Spleen (tissue), 11 donors: ENCODE measurements around the gene MATCAP1. TPM values are rescaled to one million over a fixed set of nuclear protein-coding genes. Genes with fewer than 3 reads are reported as not detected.

ENCODE experiments used
- DNase-seq: peaks from one replicate; pipeline ENCODE4 v3.0.0-alpha.2; 2020
- H3K27ac ChIP-seq, 8 donors: fragments of 200-600 bp; sonication (generic) in 7 of 8; 1 replicate in 4 of 8; 2 replicates in 4 of 8; pipeline versions ENCODE4 v1.5.0 to v1.8.0; 2016 to 2021; ENCODE audit warnings: inconsistent platforms in 4 of 8, mild to moderate bottlenecking in 4 of 8, moderate library complexity in 1 of 8
- H3K27me3 ChIP-seq, 7 donors: fragments of 200-600 bp; sonication (generic) in 6 of 7; replicated peaks in 1 of 7; 1 replicate in 4 of 7; 2 replicates in 3 of 7; pipeline versions ENCODE4 v1.5.0 to v1.8.0; 2016 to 2021; ENCODE audit warnings: inconsistent platforms in 3 of 7, mild to moderate bottlenecking in 1 of 7
- H3K36me3 ChIP-seq, 6 donors: fragments of 200-600 bp; sonication (generic) in 5 of 6; 1 replicate in 4 of 6; 2 replicates in 2 of 6; pipeline versions ENCODE4 v1.5.0 to v1.8.0; 2016 to 2021; ENCODE audit warnings: inconsistent platforms in 2 of 6
- H3K4me1 ChIP-seq, 6 donors: fragments of 200-600 bp; sonication (generic) in 5 of 6; 1 replicate in 3 of 6; 2 replicates in 3 of 6; pipeline versions ENCODE4 v1.5.0 to v1.8.0; 2016 to 2021; ENCODE audit warnings: inconsistent platforms in 3 of 6
- H3K4me3 ChIP-seq, 8 donors: fragments of 200-600 bp; sonication (generic) in 7 of 8; 1 replicate in 4 of 8; 2 replicates in 4 of 8; pipeline versions ENCODE4 v1.5.0 to v1.8.0; 2016 to 2021; ENCODE audit warnings: inconsistent platforms in 4 of 8, mild to moderate bottlenecking in 4 of 8, moderate library complexity in 2 of 8
- H3K9me3 ChIP-seq, 8 donors: fragments of 200-600 bp; sonication (generic) in 7 of 8; 1 replicate in 4 of 8; 2 replicates in 4 of 8; pipeline versions ENCODE4 v1.5.0 to v1.8.0; 2016 to 2021; ENCODE audit warnings: inconsistent platforms in 4 of 8
- POLR2A ChIP-seq, 3 donors: fragments of 450-650 bp; IDR thresholded peaks; one replicate each; pipeline ENCODE4 v1.5.1; 2017; ENCODE audit warnings: antibody characterized with exemption in 3 of 3, mild to moderate bottlenecking in 1 of 3
- POLR2AphosphoS5 ChIP-seq, 3 donors: sonication (generic); formaldehyde crosslinking; IDR thresholded peaks; one replicate each; pipeline ENCODE4 v1.5.1; 2017; ENCODE audit warnings: antibody characterized with exemption in 3 of 3
- WGBS, 5 donors: extraction: QIAGEN DNeasy Blood & Tissue Kit in 3 of 5; methylation state at CpG; one replicate each; pipeline versions ENCODE4 v1.1.5 to v1.1.7; 2013 to 2018; 5-methylcytosine and 5-hydroxymethylcytosine counted together
- intact Hi-C: fragments of 100-400 bp; cut with DNase I; formaldehyde crosslinking; loops from one replicate; pipeline ENCODE4 v1.15.0; 2023; ENCODE audit warnings: low total_unique reads
- polyA plus RNA-seq, 3 donors: library from polyadenylated mRNA; stranded (reverse); fragments of 200-250 nt; gene quantifications; one replicate each; pipeline ENCODE4 v1.2.1, GENCODE V29; 2013
- total RNA-seq, 7 donors: library from RNA; depleted of rRNA in 3 of 7; stranded (reverse); fragments of >200 nt in 3 of 7; fragmentation: NEBNext Ultra II Directional in 4 of 7; extraction: Animal tissue kit (Norgen Biotek cat#: 25700) in 4 of 7; gene quantifications; one replicate each; pipeline versions ENCODE4 v1.1.0 to v1.2.1, GENCODE V29; 2016 to 2021
- TF ChIP-seq, protein P1 (sequence below), 11 experiments: fragments of 200-600 bp in 7 of 11; fragments of 450-650 bp in 4 of 11; sonication (generic) in 4 of 11; IDR thresholded peaks in 8 of 11; conservative IDR thresholded peaks in 3 of 11; 1 replicate in 7 of 11; 2 replicates in 4 of 11; pipeline versions ENCODE4 v1.4.0 to v1.8.0; 2016 to 2021; ENCODE audit warnings: antibody characterized with exemption in 11 of 11, inconsistent platforms in 4 of 11, mild to moderate bottlenecking in 1 of 11
- donor health status: healthy with polysubstance abuse.
- donor health status: DM: no; HTN: no; CAD: no; lungs with moderate emphysema.
- donor health status: DM: no; HTN: no; CAD: no.
- donor health status: Bipolar disorder and iron deficiency.
- donor health status: healthy.
- donor health status: DM: no; HTN: no; CAD: no.
- donor health status: DM: yes; HTN: yes; CAD: no.

The MATCAP1 gene
- total and polyA plus RNA-seq, 10 donors: 8.9 to 59.4 (median 20.6) TPM

GRCh38 chr16:67210069-67210937 is 26.5 kb upstream of the MATCAP1 start:
- Histone ChIP-seq H3K36me3 (peaks cover 0 to 34% (median 0%) of the 10 kb centered on the region in 6 donors), H3K27ac (no peak overlapping the region), H3K9me3 (no peaks in the 10 kb centered on the region), H3K4me3 (no peak overlapping the region), H3K4me1 (peaks cover 0 to 12% (median 2%) of the 10 kb centered on the region in 6 donors), H3K27me3 (no peaks in the 10 kb centered on the region)
- 87 to 93% (median 91%) methylated on average over 9 to 25 of the region's 25 CpGs for WGBS, 5 donors
- no peak for DNase-seq
- intact Hi-C loops: no loop called here
- TF ChIP-seq, protein P1, sequence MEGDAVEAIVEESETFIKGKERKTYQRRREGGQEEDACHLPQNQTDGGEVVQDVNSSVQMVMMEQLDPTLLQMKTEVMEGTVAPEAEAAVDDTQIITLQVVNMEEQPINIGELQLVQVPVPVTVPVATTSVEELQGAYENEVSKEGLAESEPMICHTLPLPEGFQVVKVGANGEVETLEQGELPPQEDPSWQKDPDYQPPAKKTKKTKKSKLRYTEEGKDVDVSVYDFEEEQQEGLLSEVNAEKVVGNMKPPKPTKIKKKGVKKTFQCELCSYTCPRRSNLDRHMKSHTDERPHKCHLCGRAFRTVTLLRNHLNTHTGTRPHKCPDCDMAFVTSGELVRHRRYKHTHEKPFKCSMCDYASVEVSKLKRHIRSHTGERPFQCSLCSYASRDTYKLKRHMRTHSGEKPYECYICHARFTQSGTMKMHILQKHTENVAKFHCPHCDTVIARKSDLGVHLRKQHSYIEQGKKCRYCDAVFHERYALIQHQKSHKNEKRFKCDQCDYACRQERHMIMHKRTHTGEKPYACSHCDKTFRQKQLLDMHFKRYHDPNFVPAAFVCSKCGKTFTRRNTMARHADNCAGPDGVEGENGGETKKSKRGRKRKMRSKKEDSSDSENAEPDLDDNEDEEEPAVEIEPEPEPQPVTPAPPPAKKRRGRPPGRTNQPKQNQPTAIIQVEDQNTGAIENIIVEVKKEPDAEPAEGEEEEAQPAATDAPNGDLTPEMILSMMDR (IDR thresholded peaks at IDR 0.05 in 8 of 11, conservative IDR thresholded peaks at IDR 0.05 in 3 of 11): no peak
- TF ChIP-seq POLR2A (IDR thresholded peaks at IDR 0.05) (no peak), POLR2AphosphoS5 (IDR thresholded peaks at IDR 0.05) (peak in 1 of 3 donors; percentile 31)

DNA sequence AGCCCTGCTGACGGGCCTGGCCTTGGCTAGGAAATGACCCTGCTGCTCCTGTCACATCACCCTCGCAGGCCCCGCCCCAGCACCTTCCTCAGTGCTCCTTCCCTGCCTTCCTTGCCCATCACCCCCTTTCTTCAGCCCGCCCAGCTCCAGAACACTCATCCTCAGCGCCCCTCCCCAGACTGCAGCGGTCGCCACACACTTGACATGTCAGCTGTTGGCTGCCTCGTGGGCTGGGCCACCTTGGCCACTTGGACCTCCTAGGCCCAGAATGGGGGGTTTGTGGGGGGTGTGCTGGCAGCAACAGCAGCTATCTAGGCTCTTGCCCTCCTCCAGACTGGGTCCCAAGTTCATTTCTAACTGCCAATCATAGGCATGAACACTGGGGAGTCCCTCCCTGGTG is 25.8 kb upstream of the MATCAP1 start:
- no peak for TF ChIP-seq POLR2A (IDR thresholded peaks at IDR 0.05)
- TF ChIP-seq POLR2AphosphoS5 (IDR thresholded peaks at IDR 0.05): no peak
- TF ChIP-seq, protein P1 (IDR thresholded peaks at IDR 0.05 in 8 of 11, conservative IDR thresholded peaks at IDR 0.05 in 3 of 11): no peak
- Histone ChIP-seq H3K36me3 (peaks cover 0 to 36% (median 0%) of the 10 kb centered on the region in 6 donors), H3K27me3 (no peaks in the 10 kb centered on the region), H3K4me1 (peaks cover 0 to 15% (median 2%) of the 10 kb centered on the region in 6 donors), H3K9me3 (no peaks in the 10 kb centered on the region), H3K4me3 (no peak overlapping the region), H3K27ac (no peak overlapping the region)
- DNase-seq: no peak
- WGBS, 5 donors: 82 to 93% (median 86%) methylated on average over 8 of the region's 8 CpGs
- intact Hi-C loops: no loop called here

GRCh38 chr16:67208154-67208896 is 24.6 kb upstream of the MATCAP1 start:
- no peaks in the 10 kb centered on the region for H3K27me3 ChIP-seq
- TF ChIP-seq POLR2AphosphoS5 (IDR thresholded peaks at IDR 0.05): peak in 1 of 3 donors; percentile 41
- TF ChIP-seq, protein P1 (IDR thresholded peaks at IDR 0.05 in 8 of 11, conservative IDR thresholded peaks at IDR 0.05 in 3 of 11): no peak
- no peak for TF ChIP-seq POLR2A (IDR thresholded peaks at IDR 0.05)
- 86 to 93% (median 91%) methylated on average over 4 to 11 of the region's 11 CpGs for WGBS, 5 donors
- peaks cover 0 to 20% (median 2%) of the 10 kb centered on the region in 6 donors for H3K4me1 ChIP-seq
- H3K36me3 ChIP-seq: peaks cover 0 to 49% (median 9%) of the 10 kb centered on the region in 6 donors
- DNase-seq: no peak
- H3K9me3 ChIP-seq: no peaks in the 10 kb centered on the region
- intact Hi-C loops: no loop called here
- H3K27ac ChIP-seq: no peak overlapping the region
- no peak overlapping the region for H3K4me3 ChIP-seq
